Heart right ventricle (tissue), 16 donors: ENCODE data around the gene FAT2. TPM values are rescaled to one million over a fixed set of nuclear protein-coding genes. Genes with fewer than 3 reads are reported as not detected.

Experiments used
- ATAC-seq, 8 donors: fragments of 200-7000 bp; cut with Tn5 transposase; one replicate each; pipeline ENCODE4 v1.9.1; 2020; ENCODE audit warnings: mild to moderate bottlenecking in 8 of 8, moderate library complexity in 8 of 8, moderate number of reproducible peaks in 1 of 8
- DNase-seq, 2 donors: peaks; one replicate each; pipeline ENCODE4 v3.0.0-alpha.2; 2020
- H3K27ac ChIP-seq, 10 donors: fragments of 200-600 bp; sonication (generic) in 2 of 10; one replicate each; pipeline versions ENCODE4 v1.5.0 to v1.8.0; 2020 to 2022; ENCODE audit warnings: mild to moderate bottlenecking in 3 of 10
- H3K27me3 ChIP-seq, 7 donors: fragments of 200-600 bp; one replicate each; pipeline ENCODE4 v1.8.0; 2021 to 2022; ENCODE audit warnings: mild to moderate bottlenecking in 2 of 7
- H3K36me3 ChIP-seq, 9 donors: fragments of 200-600 bp; sonication (generic) in 1 of 9; one replicate each; pipeline versions ENCODE4 v1.5.0 to v1.8.0; 2020 to 2022; ENCODE audit warnings: mild to moderate bottlenecking in 2 of 9
- H3K4me1 ChIP-seq, 9 donors: fragments of 200-600 bp; sonication (generic) in 1 of 9; one replicate each; pipeline versions ENCODE4 v1.5.0 to v1.8.0; 2020 to 2022; ENCODE audit warnings: mild to moderate bottlenecking in 4 of 9
- H3K4me3 ChIP-seq, 10 donors: fragments of 200-600 bp; sonication (generic) in 2 of 10; one replicate each; pipeline versions ENCODE4 v1.5.0 to v1.8.0; 2020 to 2022; ENCODE audit warnings: mild to moderate bottlenecking in 7 of 10, moderate library complexity in 2 of 10
- H3K9me3 ChIP-seq, 11 donors: fragments of 200-600 bp in 10 of 11; sonication (generic) in 2 of 11; one replicate each; pipeline versions ENCODE4 v1.5.0 to v1.8.0; 2013 to 2022; ENCODE audit warnings: mild to moderate bottlenecking in 2 of 11, control low read depth in 1 of 11, moderate library complexity in 1 of 11
- CTCF ChIP-seq, 9 donors: fragments of 200-600 bp; sonication (generic) in 2 of 9; IDR thresholded peaks; one replicate each; pipeline versions ENCODE4 v1.5.0 to v1.8.0; 2021 to 2022; ENCODE audit warnings: antibody characterized with exemption in 9 of 9, mild to moderate bottlenecking in 5 of 9, moderate library complexity in 1 of 9
- WGBS, 2 donors: extraction: QIAGEN DNeasy Blood & Tissue Kit; methylation state at CpG; one replicate each; pipeline ENCODE4 v1.1.7; 2013; ENCODE audit warnings: inconsistent platforms in 1 of 2; 5-methylcytosine and 5-hydroxymethylcytosine counted together
- intact Hi-C, 10 donors: fragments of 100-400 bp; cut with DNase I; formaldehyde crosslinking; loops; one replicate each; pipeline versions ENCODE4 v1.11.1 to v1.14.2; 2022
- polyA plus RNA-seq, 2 donors: library from polyadenylated mRNA; stranded (reverse); fragments of 200-250 nt; gene quantifications; one replicate each; pipeline ENCODE4 v1.2.3, GENCODE V29; 2013
- total RNA-seq, 10 donors: library from RNA; stranded (reverse); fragmentation: NEBNext Ultra II Directional in 3 of 10; extraction: Animal tissue kit (Norgen Biotek cat#: 25700) in 3 of 10; gene quantifications; one replicate each; pipeline versions ENCODE4 v1.2.1 to v1.2.4, GENCODE V29; 2021 to 2023
- donor health status: Arrhythmogenic right ventricular cardiomyopathy.
- donor health status: ischemic (EF 13 %, LVEDD 7.1; RV severe dilation, severe dysfunction).
- donor health status: healthy with polysubstance abuse.
- donor health status: DM: no; HTN: yes; CAD: no.
- donor health status: DM: no; HTN: no; CAD: no.
- donor health status: ischemic (EF 25% LVEDD 6.9; RV normal size, moderate dysfunction).
- donor health status: ischemic (EF 25% LVEDD 5.7; RV mildly dilated, moderate dysfunction).
- donor health status: healthy.
- donor health status: DM: yes; HTN: yes; CAD: no.
- donor health status: Ischemic cardiomyopathy.
- donor health status: ischemic (EF 35%, LVEDD 5.7; RV mildly dilated, moderate dysfunction).
- donor health status: nonischemic (EF 11% LVEDD 7.7; RV severe dilation, severe dysfunction).
- donor health status: DM: yes; HTN: yes; CAD: no.
- donor health status: PGD.
- donor health status: ischemic (EF 29% LVEDD 5.4; RV normal size, mild dysfunction).
- donor health status: nonischemic (EF 23%, LVEDD 6.1; RV moderate dilation, normal function).

The FAT2 gene
- total and polyA plus RNA-seq, 12 donors, result 0.01 to 0.13 (median 0.02) TPM; not detected in 4

GRCh38 chr5:151598984-151599383 lies 7.9 kb upstream of the FAT2 start:
- peaks cover 0 to 29% (median 12%) of the 10 kb centered on the region in 9 donors for H3K4me1 ChIP-seq
- intact Hi-C loops, result no loop called here
- H3K27ac ChIP-seq, result no peak overlapping the region
- H3K36me3 ChIP-seq, result no peaks in the 10 kb centered on the region
- no peak for TF ChIP-seq CTCF (IDR thresholded peaks at IDR 0.05)
- DNase-seq (no peak), ATAC-seq (no peak)
- no peaks in the 10 kb centered on the region for H3K9me3 ChIP-seq
- 86 to 88% methylated on average over 2 of the region's 2 CpGs for WGBS, 2 donors
- peaks cover 0 to 16% (median 0%) of the 10 kb centered on the region in 7 donors for H3K27me3 ChIP-seq
- H3K4me3 ChIP-seq, result no peak overlapping the region

DNA sequence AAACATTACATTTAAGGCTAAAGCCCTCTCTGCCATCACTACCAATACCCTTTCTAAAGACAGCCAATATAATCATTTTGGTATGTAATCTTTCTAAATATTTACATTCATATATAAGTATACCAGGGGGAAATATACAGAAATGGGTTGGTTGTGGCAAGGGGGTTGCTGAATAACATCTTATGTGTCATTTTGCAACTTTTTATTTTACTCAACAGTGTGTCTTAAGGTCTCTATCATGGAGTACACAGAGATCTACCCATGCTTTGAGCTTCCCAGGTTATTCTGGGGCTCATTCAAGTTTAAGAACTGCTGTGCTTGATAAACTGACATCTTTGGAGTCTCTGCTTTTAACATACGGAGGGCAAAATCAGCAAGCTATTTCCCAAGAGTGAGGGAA lies 7.4 kb upstream of the FAT2 start:
- DNase-seq (no peak), ATAC-seq (no peak)
- Histone ChIP-seq H3K4me1 (peaks cover 0 to 29% (median 12%) of the 10 kb centered on the region in 9 donors), H3K4me3 (no peak overlapping the region), H3K27me3 (peaks cover 0 to 16% (median 0%) of the 10 kb centered on the region in 7 donors), H3K27ac (no peak overlapping the region), H3K36me3 (no peaks in the 10 kb centered on the region), H3K9me3 (no peaks in the 10 kb centered on the region)
- intact Hi-C loops, result no loop called here
- 75 to 76% methylated on average over 1 of the region's 1 CpG for WGBS, 2 donors
- no peak for TF ChIP-seq CTCF (IDR thresholded peaks at IDR 0.05)

GRCh38 chr5:151597749-151598148 lies 6.6 kb upstream of the FAT2 start:
- DNase-seq (no peak), ATAC-seq (peak in 1 of 8 donors; percentile 11)
- intact Hi-C loops, result no loop called here
- WGBS, 2 donors, result 68 to 70% methylated on average over 3 of the region's 3 CpGs
- H3K27me3 ChIP-seq, result peaks cover 0 to 12% (median 0%) of the 10 kb centered on the region in 7 donors
- H3K27ac ChIP-seq, result peak overlapping the region in 1 of 10 donors; percentile 11
- H3K4me1 ChIP-seq, result peaks cover 0 to 29% (median 12%) of the 10 kb centered on the region in 9 donors
- H3K36me3 ChIP-seq, result no peaks in the 10 kb centered on the region
- TF ChIP-seq CTCF (IDR thresholded peaks at IDR 0.05), result no peak
- no peaks in the 10 kb centered on the region for H3K9me3 ChIP-seq
- H3K4me3 ChIP-seq, result no peak overlapping the region

DNA sequence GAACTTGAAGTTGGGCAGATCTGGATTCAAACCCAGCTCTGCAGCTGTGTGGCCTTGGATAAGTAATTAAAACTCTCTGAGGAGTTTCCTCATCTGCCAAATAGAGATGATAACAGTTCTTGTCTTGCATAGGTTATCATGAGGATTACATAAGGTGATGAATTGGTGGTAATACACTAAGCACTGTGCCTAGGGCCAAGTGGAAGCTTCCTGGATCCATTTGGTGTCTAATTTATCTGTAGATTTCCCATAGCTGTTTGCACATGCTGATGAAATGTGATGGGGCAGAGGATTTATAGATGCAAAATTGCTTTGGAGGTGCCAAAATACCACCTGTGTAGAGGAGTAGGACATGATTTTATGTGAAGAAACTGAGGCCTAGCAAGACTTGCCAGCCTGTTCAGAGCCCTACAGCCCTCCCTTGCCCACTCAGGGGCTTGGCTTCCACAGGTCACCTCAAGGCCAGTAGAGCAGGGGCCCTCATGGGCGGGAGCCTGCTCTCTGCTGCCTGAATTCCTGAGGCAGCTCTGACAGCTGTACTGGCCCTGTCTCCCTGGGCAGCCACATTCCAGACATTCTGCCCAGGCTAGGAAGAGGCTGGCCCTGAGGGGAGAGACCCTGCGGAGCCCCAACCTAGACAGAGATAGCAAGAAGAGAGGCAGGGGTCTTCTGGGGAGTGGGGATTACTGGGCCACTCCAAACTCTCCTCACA lies 5.9 kb upstream of the FAT2 start:
- peak overlapping the region in 5 of 10 donors; percentile 11 to 31 (median 23) for H3K27ac ChIP-seq
- DNase-seq, result peak in 1 of 2 donors; percentile 26

More for the DNA sequence above, 5.9 kb upstream of the FAT2 start:
- no peak for TF ChIP-seq CTCF (IDR thresholded peaks at IDR 0.05)
- no peaks in the 10 kb centered on the region for H3K36me3 ChIP-seq
- no peaks in the 10 kb centered on the region for H3K9me3 ChIP-seq
- peaks cover 0 to 29% (median 12%) of the 10 kb centered on the region in 9 donors for H3K4me1 ChIP-seq
- H3K27me3 ChIP-seq, result peaks cover 0 to 8% (median 0%) of the 10 kb centered on the region in 7 donors
- intact Hi-C loops, result no loop called here
- peak; percentile 30 to 81 (median 64) for ATAC-seq
- H3K4me3 ChIP-seq, result no peak overlapping the region
- WGBS, 2 donors, result 27 to 61% methylated on average over 2 of the region's 2 CpGs
